CD8-positive, alpha-beta memory T cell (primary cell): ENCODE measurements around the gene RAMP2. TPM values are rescaled to one million over a fixed set of nuclear protein-coding genes. Genes with fewer than 3 reads are reported as not detected.

Experiments
- CTCF ChIA-PET: fragments of 350-600 bp; sonication (Branson Sonifier 250); formaldehyde crosslinking; loops from one replicate; lab custom pipeline; 2021; ENCODE audit warnings: antibody characterized with exemption; lab: Charles Lee
- POLR2A ChIA-PET: fragments of 350-600 bp; sonication (Branson Sonifier 250); formaldehyde crosslinking; loops from one replicate; lab custom pipeline; 2021; ENCODE audit warnings: antibody characterized with exemption; lab: Charles Lee
- DNase-seq, 5 donors: peaks; one replicate each; pipeline versions ENCODE4 v3.0.0 to v3.0.0-alpha.2; 2020 to 2022; ENCODE audit warnings: mixed read lengths in 1 of 5
- H3K27ac ChIP-seq: one replicate; pipeline ENCODE4 v1.7.0; 2013; ENCODE audit warnings: low read depth, mild to moderate bottlenecking, low read length, moderate library complexity
- H3K27me3 ChIP-seq: 2 replicates; pipeline ENCODE4 v1.7.0; 2013; ENCODE audit warnings: low read length, mild to moderate bottlenecking; ENCODE audit not compliant: insufficient read depth, poor library complexity, severe bottlenecking
- H3K36me3 ChIP-seq: 2 replicates; pipeline ENCODE4 v1.7.0; 2013; ENCODE audit warnings: mild to moderate bottlenecking, low read length, moderate library complexity; ENCODE audit not compliant: insufficient read depth
- H3K4me1 ChIP-seq: 2 replicates; pipeline ENCODE4 v1.7.0; 2013; ENCODE audit warnings: mild to moderate bottlenecking, low read length, moderate library complexity; ENCODE audit not compliant: insufficient read depth
- H3K4me3 ChIP-seq: 2 replicates; pipeline ENCODE4 v1.7.0; 2013; ENCODE audit warnings: mild to moderate bottlenecking, low read length
- H3K9me3 ChIP-seq: 2 replicates; pipeline ENCODE4 v1.7.0; 2013; ENCODE audit warnings: mild to moderate bottlenecking, low read length
- H3K27ac Mint-ChIP-seq, 8 donors: one replicate each; pipeline ENCODE4 v1.8.0; 2020 to 2021; ENCODE audit warnings: mixed read lengths in 8 of 8, mild to moderate bottlenecking in 6 of 8, inconsistent platforms in 3 of 8, moderate library complexity in 3 of 8
- H3K27me3 Mint-ChIP-seq, 2 donors: one replicate each; pipeline ENCODE4 v1.8.0; 2020 to 2021; ENCODE audit warnings: mixed read lengths in 2 of 2, mild to moderate bottlenecking in 1 of 2, moderate library complexity in 1 of 2
- H3K36me3 Mint-ChIP-seq, 3 donors: one replicate each; pipeline ENCODE4 v1.8.0; 2020 to 2021; ENCODE audit warnings: mixed read lengths in 3 of 3, inconsistent platforms in 1 of 3, mild to moderate bottlenecking in 1 of 3
- H3K4me1 Mint-ChIP-seq, 3 donors: one replicate each; pipeline ENCODE4 v1.8.0; 2020 to 2021; ENCODE audit warnings: mixed read lengths in 3 of 3, inconsistent platforms in 1 of 3, mild to moderate bottlenecking in 1 of 3
- H3K4me3 Mint-ChIP-seq, 7 donors: one replicate each; pipeline ENCODE4 v1.8.0; 2020 to 2021; ENCODE audit warnings: mixed read lengths in 7 of 7, mild to moderate bottlenecking in 6 of 7, moderate library complexity in 4 of 7, inconsistent platforms in 2 of 7
- H3K9me3 Mint-ChIP-seq, 5 donors: one replicate each; pipeline ENCODE4 v1.8.0; 2020 to 2022; ENCODE audit warnings: mixed read lengths in 5 of 5, mild to moderate bottlenecking in 3 of 5, moderate library complexity in 2 of 5, inconsistent platforms in 1 of 5
- polyA plus RNA-seq: library from polyadenylated mRNA; unstranded; fragments of 300-500 nt; fragmentation: Illumina TruSeq; gene quantifications from one replicate; pipeline ENCODE4 v1.2.3, GENCODE V29; 2021
- total RNA-seq, 2 experiments: library from RNA; stranded (reverse); gene quantifications; one replicate each; pipeline ENCODE4 v1.2.3, GENCODE V29; 2021

The RAMP2 gene
- total and polyA plus RNA-seq, 3 experiments from 2014 or later: not detected

DNA sequence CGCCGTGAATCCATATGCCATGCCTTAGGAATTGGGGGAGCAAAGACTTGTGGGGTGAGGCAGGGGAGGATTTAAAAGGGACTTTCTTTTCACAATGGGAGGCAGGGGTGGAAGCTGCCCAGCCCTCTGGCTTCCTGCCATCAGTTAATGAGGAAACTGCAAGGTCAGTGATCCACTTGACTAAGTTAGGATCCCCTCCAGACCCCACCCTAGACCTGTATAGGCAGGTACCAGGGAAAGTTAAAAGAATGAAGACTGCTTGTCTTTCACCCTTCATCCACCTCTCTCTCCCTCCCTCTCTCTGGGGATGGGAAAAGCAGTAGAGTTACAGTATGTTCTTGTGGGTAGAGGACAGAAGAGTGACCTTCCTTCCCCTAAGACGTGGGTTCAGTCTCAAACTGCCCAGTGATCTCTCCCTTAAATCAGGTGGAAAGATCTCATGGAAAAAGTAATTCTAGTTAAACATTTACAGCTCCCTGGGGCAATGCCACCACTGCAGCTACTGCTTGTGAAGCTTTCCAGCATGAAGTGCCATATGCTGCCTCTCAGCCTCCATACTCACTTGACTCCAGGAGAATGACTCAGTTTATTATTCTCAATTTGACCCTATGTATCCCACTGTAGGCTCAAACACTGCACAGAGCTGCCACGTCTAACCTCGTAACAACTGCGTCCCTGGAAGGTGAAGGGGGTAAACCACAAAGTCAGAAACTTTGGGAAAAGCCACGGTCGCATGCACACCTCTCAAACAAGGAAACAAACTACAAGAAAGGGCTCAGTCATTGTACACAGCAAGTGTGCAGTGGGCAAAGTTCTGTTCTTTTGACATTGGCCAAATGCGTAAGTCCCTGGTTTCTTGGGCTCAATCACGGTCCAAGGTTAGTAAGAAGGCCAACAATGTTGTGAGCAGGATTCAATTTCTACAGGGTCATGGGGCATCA is 36.3 kb downstream of the RAMP2 start:
- ChIA-PET POLR2A (interaction anchor here (0.8 kb wide), 1 partner anchor 24 kb away, joined by 3 read pairs; the partner anchor contains the start of gene VPS25), CTCF (no interaction called here)
- peak overlapping the region; percentile 94 to 97 (median 95) for H3K4me3 Mint-ChIP-seq
- Histone ChIP-seq H3K9me3 (no peaks in the 10 kb centered on the region), H3K27me3 (no peaks in the 10 kb centered on the region), H3K4me1 (peaks cover 18% of the 10 kb centered on the region), H3K4me3 (peak overlapping the region; percentile 67), H3K27ac (peak overlapping the region; percentile 27), H3K36me3 (no peaks in the 10 kb centered on the region)
- H3K27me3 Mint-ChIP-seq: peaks cover 0 to 3% of the 10 kb centered on the region in 2 donors
- H3K9me3 Mint-ChIP-seq: no peaks in the 10 kb centered on the region
- DNase-seq: no peak
- peaks cover 0 to 11% (median 5%) of the 10 kb centered on the region in 3 donors for H3K36me3 Mint-ChIP-seq
- H3K27ac Mint-ChIP-seq: peak overlapping the region in 4 of 8 donors; percentile 39 to 57 (median 52)
- peaks cover 22 to 31% (median 31%) of the 10 kb centered on the region in 3 donors for H3K4me1 Mint-ChIP-seq

GRCh38 chr17:42798011-42798382 is 37.0 kb downstream of the RAMP2 start:
- no peaks in the 10 kb centered on the region for H3K36me3 ChIP-seq
- peaks cover 0 to 3% of the 10 kb centered on the region in 2 donors for H3K27me3 Mint-ChIP-seq
- H3K9me3 ChIP-seq: no peaks in the 10 kb centered on the region
- H3K9me3 Mint-ChIP-seq: no peaks in the 10 kb centered on the region
- POLR2A ChIA-PET: interaction anchor here (0.8 to 1.5 kb wide), 2 partner anchors 25 to 26 kb away, joined by 3 to 8 read pairs; partner anchors contain the start of genes BECN1 and VPS25
- peaks cover 22 to 31% (median 31%) of the 10 kb centered on the region in 3 donors for H3K4me1 Mint-ChIP-seq
- peak overlapping the region; percentile 67 for H3K4me3 ChIP-seq
- DNase-seq: no peak
- peak overlapping the region; percentile 94 to 97 (median 95) for H3K4me3 Mint-ChIP-seq
- H3K27ac ChIP-seq: peak overlapping the region; percentile 27
- peak overlapping the region in 7 of 8 donors; percentile 40 to 93 (median 90) for H3K27ac Mint-ChIP-seq
- H3K36me3 Mint-ChIP-seq: peaks cover 0 to 11% (median 5%) of the 10 kb centered on the region in 3 donors
- H3K4me1 ChIP-seq: peaks cover 18% of the 10 kb centered on the region
- CTCF ChIA-PET: interaction anchor here (0.7 to 1.0 kb wide), 2 partner anchors 26 to 34 kb away, joined by 3 to 4 read pairs; partner anchors contain the start of gene BECN1
- no peaks in the 10 kb centered on the region for H3K27me3 ChIP-seq

- Mint-ChIP-seq H3K27me3 (peaks cover 0 to 3% of the 10 kb centered on the region in 2 donors), H3K9me3 (no peaks in the 10 kb centered on the region), H3K4me3 (peak within 1 kb of the TSS; percentile 94 to 97 (median 95)), H3K36me3 (peaks cover 0 to 11% (median 5%) of the 10 kb centered on the region in 3 donors), H3K4me1 (peaks cover 22 to 31% (median 31%) of the 10 kb centered on the region in 3 donors), H3K27ac (peak within 1 kb of the TSS in 7 of 8 donors; percentile 40 to 93 (median 90))
- H3K4me1 ChIP-seq: peaks cover 18% of the 10 kb centered on the region
- no peaks in the 10 kb centered on the region for H3K36me3 ChIP-seq
- H3K9me3 ChIP-seq: no peaks in the 10 kb centered on the region
- POLR2A ChIA-PET: interaction anchor here (0.7 to 1.5 kb wide), 3 partner anchors 21 to 26 kb away, joined by 3 to 8 read pairs (median 3); partner anchors contain the start of genes BECN1 and VPS25
- DNase-seq: peak; percentile 54 to 76 (median 58)
- H3K4me3 ChIP-seq: peak within 1 kb of the TSS; percentile 67
- peak within 1 kb of the TSS; percentile 27 for H3K27ac ChIP-seq
- no peaks in the 10 kb centered on the region for H3K27me3 ChIP-seq
- CTCF ChIA-PET: interaction anchor here (0.7 to 1.0 kb wide), 2 partner anchors 25 to 35 kb away, joined by 3 to 4 read pairs; partner anchors contain the start of gene BECN1
Measured at GRCh38 chr17:42798383-42799380, 37.7 kb downstream of the RAMP2 start, which contains the start of the genes CNTD1 and COA3. CNTD1 (plus strand) TSS chr17:42798861; CDS start chr17:42799068, 207 bp downstream. COA3 (minus strand) TSS chr17:42798704; CDS start chr17:42798681, 23 bp downstream.

DNA sequence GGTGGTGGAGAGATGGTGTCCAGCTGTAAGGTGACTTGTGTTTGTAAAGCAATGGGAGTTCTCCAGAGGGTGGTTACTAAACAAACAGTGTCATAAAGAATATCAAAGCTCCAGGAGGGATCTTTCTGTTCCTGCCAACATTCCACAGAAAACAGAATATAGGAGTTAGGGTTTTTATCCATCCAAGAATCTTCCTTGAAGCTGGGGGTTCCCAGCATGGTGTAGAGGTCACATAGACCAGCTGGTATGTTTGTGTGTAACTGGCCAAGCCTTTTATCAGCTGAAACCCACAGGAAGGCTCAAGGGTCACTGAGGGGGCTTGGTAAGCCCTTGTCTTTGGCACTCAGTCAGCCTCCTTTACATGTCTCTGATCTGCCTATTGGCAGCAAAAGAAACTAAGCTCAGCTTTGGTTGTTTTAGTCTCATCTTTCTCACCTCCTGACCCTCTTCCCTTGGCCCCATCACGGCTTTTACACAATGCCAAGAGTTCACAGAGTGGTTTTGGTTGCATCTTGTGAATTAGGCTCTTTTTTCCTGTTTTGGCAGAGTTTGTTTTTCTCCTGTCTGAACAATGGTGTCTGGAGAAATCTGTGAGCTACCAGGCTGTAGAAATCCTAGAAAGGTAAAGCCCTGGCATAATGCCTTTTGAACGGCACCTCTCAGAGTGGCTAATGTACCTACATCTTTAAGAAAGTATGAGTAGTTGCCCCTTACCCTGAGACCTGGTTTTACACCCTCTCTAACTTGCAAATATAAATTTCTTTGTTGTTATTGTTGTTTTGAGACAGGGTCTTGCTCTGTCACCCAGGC is 42.3 kb downstream of the RAMP2 start:
- H3K27ac ChIP-seq: no peak overlapping the region
- no peak overlapping the region for H3K4me3 ChIP-seq
- Mint-ChIP-seq H3K4me1 (peaks cover 6 to 10% (median 6%) of the 10 kb centered on the region in 3 donors), H3K27ac (peak overlapping the region in 1 of 8 donors; percentile 78), H3K9me3 (no peaks in the 10 kb centered on the region), H3K4me3 (no peak overlapping the region), H3K27me3 (peaks cover 0 to 3% of the 10 kb centered on the region in 2 donors), H3K36me3 (peaks cover 0 to 7% (median 0%) of the 10 kb centered on the region in 3 donors)
- no peak for DNase-seq
- H3K27me3 ChIP-seq: no peaks in the 10 kb centered on the region
- peaks cover 4% of the 10 kb centered on the region for H3K4me1 ChIP-seq
- H3K36me3 ChIP-seq: no peaks in the 10 kb centered on the region
- ChIA-PET POLR2A (no interaction called here), CTCF (interaction anchor here (1.9 kb wide), 1 partner anchor 15 kb away, joined by 4 read pairs; no protein-coding TSS in a partner anchor)
- H3K9me3 ChIP-seq: no peaks in the 10 kb centered on the region

GRCh38 chr17:42804918-42805367 is 43.9 kb downstream of the RAMP2 start:
- Histone ChIP-seq H3K36me3 (peaks cover 1% of the 10 kb centered on the region), H3K9me3 (no peaks in the 10 kb centered on the region), H3K27ac (no peak overlapping the region), H3K4me1 (no peaks in the 10 kb centered on the region), H3K4me3 (no peak overlapping the region), H3K27me3 (no peaks in the 10 kb centered on the region)
- ChIA-PET POLR2A (no interaction called here), CTCF (interaction anchor here (1.7 kb wide), 1 partner anchor 19 kb away, joined by 4 read pairs; the partner anchor contains the start of gene BECN1)
- Mint-ChIP-seq H3K4me1 (peaks cover 0 to 1% (median 0%) of the 10 kb centered on the region in 3 donors), H3K4me3 (peak overlapping the region in 1 of 7 donors; percentile 53), H3K27ac (peak overlapping the region in 2 of 8 donors; percentile 47 to 69), H3K36me3 (peaks cover under 1 to 16% (median 2%) of the 10 kb centered on the region in 3 donors), H3K9me3 (no peaks in the 10 kb centered on the region), H3K27me3 (no peaks in the 10 kb centered on the region)
- no peak for DNase-seq

GRCh38 chr17:42806249-42806648 is 45.2 kb downstream of the RAMP2 start:
- Histone ChIP-seq H3K4me3 (no peak overlapping the region), H3K36me3 (peaks cover 12% of the 10 kb centered on the region), H3K4me1 (no peaks in the 10 kb centered on the region), H3K9me3 (no peaks in the 10 kb centered on the region), H3K27me3 (no peaks in the 10 kb centered on the region), H3K27ac (no peak overlapping the region)
- Mint-ChIP-seq H3K4me3 (no peak overlapping the region), H3K27ac (no peak overlapping the region), H3K36me3 (peaks cover 4 to 28% (median 7%) of the 10 kb centered on the region in 3 donors), H3K9me3 (no peaks in the 10 kb centered on the region), H3K27me3 (no peaks in the 10 kb centered on the region), H3K4me1 (no peaks in the 10 kb centered on the region)
- DNase-seq: no peak
- CTCF ChIA-PET: interaction anchor here (1.7 kb wide), 1 partner anchor 17 kb away, joined by 4 read pairs; the partner anchor contains the start of gene BECN1
- POLR2A ChIA-PET: no interaction called here
